HG03432 (cell line): ENCODE results near the gene TMEM139.
A peak's percentile ranks its signal among the peaks of the same experiment; 100 is the strongest.
"Not testable (repeated sequence)": the region's sequence is repeated elsewhere in the genome, so short reads cannot be mapped to it uniquely, and the experiment has no call there.

Experiments used
- ATAC-seq: cut with Tn5 transposase; IDR thresholded peaks from one replicate; pipeline ENCODE4 v1.9.1; 2021; ENCODE audit warnings: mild to moderate bottlenecking, moderate library complexity; ENCODE audit not compliant: unreplicated experiment

The TMEM139 gene

GRCh38 chr7:143287935-143288826 is 3.4 kb downstream of the TMEM139 start, which contains the start of gene CASP2:
CASP2 (plus strand) TSS chr7:143288351; CDS start chr7:143288456, 105 bp downstream.
- ATAC-seq, result peak; percentile 93

- no peak for ATAC-seq
These were observed 4.1 kb downstream of the TMEM139 start for GRCh38 chr7:143288836-143289235.

GRCh38 chr7:143289421-143289820 is 4.7 kb downstream of the TMEM139 start:
- no peak for ATAC-seq

GRCh38 chr7:143289888-143290287 is 5.1 kb downstream of the TMEM139 start:
- ATAC-seq, result not testable (repeated sequence)

- no peak for ATAC-seq
These were observed 5.5 kb downstream of the TMEM139 start for GRCh38 chr7:143290293-143290692.

GRCh38 chr7:143292876-143293275 is 8.1 kb downstream of the TMEM139 start:
- no peak for ATAC-seq

- ATAC-seq, result no peak
These were observed 11.1 kb downstream of the TMEM139 start for GRCh38 chr7:143295870-143296269.

- ATAC-seq, result no peak
These were observed 11.9 kb downstream of the TMEM139 start for GRCh38 chr7:143296686-143297085.

- ATAC-seq, result no peak
These were observed 14.6 kb downstream of the TMEM139 start for GRCh38 chr7:143299346-143299745.

- no peak for ATAC-seq
These were observed 15.1 kb downstream of the TMEM139 start for GRCh38 chr7:143299840-143300239.

GRCh38 chr7:143300959-143301935 is 16.5 kb downstream of the TMEM139 start:
- no peak for ATAC-seq

- no peak for ATAC-seq
These were observed 19.0 kb downstream of the TMEM139 start for GRCh38 chr7:143303733-143304132.

- no peak for ATAC-seq
These were observed 20.2 kb downstream of the TMEM139 start for GRCh38 chr7:143304938-143305337.

- ATAC-seq, result peak; percentile 57
These were observed 20.8 kb downstream of the TMEM139 start for GRCh38 chr7:143305423-143306070.

GRCh38 chr7:143308632-143309031 is 23.9 kb downstream of the TMEM139 start:
- no peak for ATAC-seq

- no peak for ATAC-seq
These were observed 29.4 kb downstream of the TMEM139 start for GRCh38 chr7:143314127-143314526.

- no peak for ATAC-seq
These were observed 31.0 kb downstream of the TMEM139 start, which contains the start of gene CLCN1 for GRCh38 chr7:143315776-143316175. CLCN1 (plus strand) TSS chr7:143316111; CDS start chr7:143316213, 102 bp downstream.

- ATAC-seq, result no peak
These were observed 31.7 kb downstream of the TMEM139 start for GRCh38 chr7:143316492-143316891.

GRCh38 chr7:143318661-143319060 is 33.9 kb downstream of the TMEM139 start:
- ATAC-seq, result no peak

- no peak for ATAC-seq
These were observed 35.9 kb downstream of the TMEM139 start for GRCh38 chr7:143320620-143321019.

GRCh38 chr7:143321242-143321641 is 36.5 kb downstream of the TMEM139 start:
- no peak for ATAC-seq
